Fibroblast of villous mesenchyme (primary cell): Measurements from ENCODE around the gene OPA3. TPM values are rescaled to one million over a fixed set of nuclear protein-coding genes. Genes with fewer than 3 reads are reported as not detected.
"Not testable (repeated sequence)": the region's sequence is repeated elsewhere in the genome, so short reads cannot be mapped to it uniquely, and the experiment has no call there.

Source experiments
- DNase-seq: peaks from one replicate; pipeline ENCODE4 v3.0.0-alpha.2; 2010; ENCODE audit warnings: low read depth
- H3K4me3 ChIP-seq: 2 replicates; pipeline ENCODE4 v1.5.1; 2011; ENCODE audit warnings: low read depth, mild to moderate bottlenecking, low read length
- total RNA-seq: library from RNA; depleted of rRNA; stranded (reverse); fragments of >200 nt; gene quantifications from 2 replicates; pipeline ENCODE4 v1.2.3, GENCODE V29; 2012
- TF ChIP-seq, protein P1 (sequence below): IDR thresholded peaks from 2 replicates; pipeline ENCODE4 v1.5.1; 2012; ENCODE audit warnings: low read depth, mild to moderate bottlenecking, low read length; ENCODE audit not compliant: insufficient read depth

Gene OPA3
- 8.2 and 8.4 TPM in 2 replicates for total RNA-seq

DNA sequence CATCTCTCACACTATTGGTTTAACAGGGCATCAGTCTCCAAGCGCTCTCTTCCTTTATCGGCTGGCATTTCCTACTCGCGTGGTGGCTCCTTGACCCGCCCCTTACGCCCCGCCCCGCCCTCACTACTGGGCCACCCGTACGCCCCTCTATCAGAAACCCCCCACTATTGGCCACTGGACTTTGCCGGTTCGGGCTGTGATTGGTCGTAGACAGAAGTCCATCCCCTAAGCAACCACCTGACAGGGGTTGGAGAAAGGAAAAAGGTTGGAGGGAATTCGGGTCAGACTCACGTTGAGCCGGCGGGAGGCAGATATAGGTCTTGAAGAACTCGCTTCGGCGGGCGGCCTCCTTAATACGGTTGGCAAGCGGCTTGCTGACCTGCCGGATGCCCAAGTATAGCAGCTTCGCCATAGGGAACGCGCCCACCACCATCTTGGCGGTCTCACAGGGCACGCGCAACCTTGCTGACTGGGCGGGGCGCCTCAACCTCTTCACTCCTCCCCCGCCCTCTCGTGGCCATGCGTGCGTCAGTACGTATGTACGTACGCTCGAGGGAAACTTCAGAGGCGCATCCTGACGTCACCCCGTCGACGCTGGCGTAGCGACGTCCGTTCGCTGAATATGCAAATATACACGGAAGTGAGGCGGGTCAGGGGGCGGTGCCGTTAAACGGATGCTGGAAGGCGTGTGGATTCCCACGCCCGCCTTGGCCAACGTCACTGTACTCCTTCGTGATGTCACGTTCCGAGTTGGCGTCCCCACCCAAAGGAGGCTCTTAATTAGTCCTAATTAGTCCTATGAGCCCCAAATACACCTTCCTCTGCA, at the start of gene OPA3:
TSS of gene OPA3 (minus strand) at position 471 of the 826 bp plus-strand sequence. CDS start at position 433, 38 bp downstream.
- peak within 1 kb of the TSS; percentile 93 for H3K4me3 ChIP-seq
- DNase-seq, result peak; percentile 100
- TF ChIP-seq, protein P1, sequence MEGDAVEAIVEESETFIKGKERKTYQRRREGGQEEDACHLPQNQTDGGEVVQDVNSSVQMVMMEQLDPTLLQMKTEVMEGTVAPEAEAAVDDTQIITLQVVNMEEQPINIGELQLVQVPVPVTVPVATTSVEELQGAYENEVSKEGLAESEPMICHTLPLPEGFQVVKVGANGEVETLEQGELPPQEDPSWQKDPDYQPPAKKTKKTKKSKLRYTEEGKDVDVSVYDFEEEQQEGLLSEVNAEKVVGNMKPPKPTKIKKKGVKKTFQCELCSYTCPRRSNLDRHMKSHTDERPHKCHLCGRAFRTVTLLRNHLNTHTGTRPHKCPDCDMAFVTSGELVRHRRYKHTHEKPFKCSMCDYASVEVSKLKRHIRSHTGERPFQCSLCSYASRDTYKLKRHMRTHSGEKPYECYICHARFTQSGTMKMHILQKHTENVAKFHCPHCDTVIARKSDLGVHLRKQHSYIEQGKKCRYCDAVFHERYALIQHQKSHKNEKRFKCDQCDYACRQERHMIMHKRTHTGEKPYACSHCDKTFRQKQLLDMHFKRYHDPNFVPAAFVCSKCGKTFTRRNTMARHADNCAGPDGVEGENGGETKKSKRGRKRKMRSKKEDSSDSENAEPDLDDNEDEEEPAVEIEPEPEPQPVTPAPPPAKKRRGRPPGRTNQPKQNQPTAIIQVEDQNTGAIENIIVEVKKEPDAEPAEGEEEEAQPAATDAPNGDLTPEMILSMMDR, result no peak

DNA sequence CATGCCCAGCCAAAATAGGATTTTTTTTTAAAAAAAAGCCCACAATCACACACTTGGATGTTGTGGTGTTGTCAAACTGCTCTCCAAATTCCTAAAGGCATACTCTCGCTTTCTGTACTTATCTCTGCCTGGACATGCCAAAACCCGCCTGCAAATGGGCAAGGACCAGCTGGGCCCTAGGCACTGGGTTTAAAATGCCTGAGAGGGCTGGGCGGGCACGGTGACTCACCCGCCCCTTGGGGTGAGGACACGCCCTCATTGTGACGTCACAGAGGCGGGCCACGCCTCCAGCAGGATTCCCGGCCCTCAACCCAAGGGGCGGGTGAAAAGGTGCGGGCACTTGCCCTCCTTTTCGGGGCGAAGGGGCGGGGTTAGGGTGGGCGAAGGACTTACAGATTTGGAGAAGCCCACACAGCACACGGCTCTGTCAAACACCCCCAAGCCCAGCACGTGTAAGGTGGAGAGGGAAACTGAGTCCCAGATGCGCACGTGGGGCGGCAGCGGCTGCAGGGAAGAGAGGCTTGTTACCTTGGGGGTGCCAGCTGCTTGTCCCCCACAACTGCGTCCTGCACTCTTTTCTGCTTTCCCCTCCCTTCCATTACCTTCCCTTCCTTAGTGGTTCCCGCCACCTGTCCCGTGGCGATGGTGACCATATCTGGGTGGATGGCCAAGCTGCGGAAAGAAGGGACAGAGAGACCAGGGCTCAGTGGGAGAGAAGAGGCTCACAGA, 48.0 kb upstream of the OPA3 start:
- H3K4me3 ChIP-seq, result no peak overlapping the region
- DNase-seq, result peak; percentile 92
- TF ChIP-seq, protein P1, result no peak

DNA sequence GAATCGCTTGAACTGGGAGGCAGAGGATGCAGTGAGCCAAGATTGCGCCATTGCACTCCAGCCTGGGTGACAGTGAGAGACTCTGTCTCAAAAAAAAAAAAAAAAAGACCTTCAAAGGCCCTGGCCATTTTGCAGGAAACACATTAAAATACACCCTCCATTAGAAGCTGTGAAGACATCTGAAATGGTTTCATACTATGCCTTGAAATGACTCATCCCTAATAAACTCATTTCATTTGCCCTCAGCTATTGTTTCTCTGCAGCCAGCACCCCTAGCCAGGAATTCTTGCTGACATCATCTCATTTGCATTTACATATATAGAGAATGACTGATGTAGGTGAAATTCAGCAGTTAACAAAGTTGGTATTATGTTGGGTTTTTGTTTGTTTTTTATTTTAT, 45.9 kb upstream of the OPA3 start:
- no peak overlapping the region for H3K4me3 ChIP-seq
- peak; percentile 82 for DNase-seq
- TF ChIP-seq, protein P1, result no peak

DNA sequence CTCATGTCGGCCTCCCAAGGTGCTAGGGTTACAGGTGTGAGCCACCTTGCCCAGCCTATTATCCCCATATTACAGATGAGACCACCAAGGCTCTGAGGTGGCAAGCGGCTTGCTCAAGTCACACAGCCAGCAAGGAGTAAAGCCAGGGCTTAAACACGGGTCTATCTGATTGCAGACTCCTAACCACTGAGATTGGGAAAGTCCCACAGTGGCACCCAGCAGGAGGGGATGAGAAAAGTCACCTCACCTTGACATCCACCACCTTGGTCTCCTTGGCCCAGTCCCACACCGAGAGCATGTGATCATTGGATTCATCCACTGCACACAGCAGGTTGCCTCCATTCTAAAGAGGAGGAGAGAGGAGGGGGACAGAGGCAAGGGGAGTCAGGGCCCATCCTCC, 45.1 kb upstream of the OPA3 start:
- DNase-seq, result no peak
- TF ChIP-seq, protein P1, result no peak
- H3K4me3 ChIP-seq, result no peak overlapping the region

DNA sequence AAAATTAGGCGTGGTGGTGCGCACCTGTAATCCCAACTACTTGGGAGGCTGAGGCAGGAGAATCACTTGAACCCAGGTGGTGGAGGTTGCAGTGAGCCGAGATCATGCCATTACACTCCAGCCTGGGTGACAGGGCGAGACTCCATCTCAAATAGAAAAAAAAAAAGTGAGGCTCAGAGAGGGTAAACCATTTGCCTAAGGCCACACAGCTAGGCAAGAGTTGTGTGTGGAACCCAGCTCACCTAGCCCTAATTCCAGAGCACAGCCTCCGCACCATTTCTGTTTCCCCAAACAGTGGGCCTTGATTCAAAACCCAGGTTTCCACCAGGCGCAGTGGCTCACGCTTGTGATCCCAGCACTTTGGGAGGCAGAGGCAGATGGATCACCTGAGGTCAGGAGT, 43.6 kb upstream of the OPA3 start:
- not testable (repeated sequence) for H3K4me3 ChIP-seq, DNase-seq

DNA sequence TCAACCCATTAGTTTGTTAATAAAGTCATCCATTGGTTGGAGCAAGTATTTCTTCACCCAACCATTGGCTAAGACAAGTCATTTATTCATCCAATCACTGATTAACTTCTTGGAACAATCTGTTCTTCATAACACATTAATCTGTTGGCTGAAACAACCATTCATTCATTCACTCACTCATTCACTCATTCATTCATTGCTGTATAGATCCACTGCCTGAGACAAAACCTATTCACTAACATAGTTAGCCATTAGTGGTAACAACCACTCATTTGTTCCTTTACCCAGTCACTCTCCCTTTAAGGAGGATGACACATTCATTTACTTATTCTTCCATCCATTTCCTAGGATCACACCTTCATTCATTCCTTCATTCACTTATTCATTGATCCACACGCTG, 39.4 kb upstream of the OPA3 start:
- H3K4me3 ChIP-seq, result no peak overlapping the region
- DNase-seq, result no peak
- TF ChIP-seq, protein P1, result no peak

DNA sequence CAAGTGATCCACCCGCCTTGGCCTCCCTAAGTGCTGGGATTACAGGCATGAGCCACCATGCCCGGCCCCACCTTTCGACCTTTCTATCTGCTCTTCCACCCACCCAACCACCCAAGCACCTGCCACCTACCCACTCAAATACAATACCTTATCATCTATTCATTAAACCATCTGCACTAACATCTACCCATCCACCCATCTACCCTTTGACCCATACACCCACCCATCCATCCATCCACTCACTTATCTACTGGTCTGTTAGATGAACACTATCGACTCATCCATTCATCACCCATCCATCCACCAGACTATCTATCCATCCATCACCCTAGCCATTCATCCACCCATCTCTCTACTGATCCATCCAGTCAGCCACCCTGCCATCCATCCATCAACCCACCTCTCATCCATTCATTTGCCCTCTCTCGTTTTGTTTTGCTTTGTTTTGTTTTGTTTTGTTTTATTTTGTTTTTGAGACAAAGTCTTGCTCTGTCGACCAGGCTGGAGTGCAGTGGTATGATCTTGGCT, 37.4 kb upstream of the OPA3 start:
- H3K4me3 ChIP-seq, result no peak overlapping the region
- DNase-seq, result no peak
- TF ChIP-seq, protein P1, result no peak
